ENCODE results near the gene RTP2. TPM values are rescaled to one million over a fixed set of nuclear protein-coding genes. Genes with fewer than 3 reads are reported as not detected.

Gene RTP2
- total RNA-seq (2021) (not detected in 2 replicates), Bru-seq, nascent RNA (not detected), BruChase-seq, experiment 1, labeled RNA remaining after a 2-hour chase (not detected), BruChase-seq, experiment 2, labeled RNA remaining after a 6-hour chase (not detected)
- long read RNA-seq, result 0 reads

GRCh38 chr3:187702507-187703033, at the start of gene RTP2:
RTP2 (minus strand) TSS chr3:187702557; CDS start chr3:187702128, 429 bp downstream.
- no peaks in the 10 kb centered on the region for H3K9me3 ChIP-seq (ENCODE audit: low read depth, low read length, poor library complexity, severe bottlenecking)
- H3K4me1 ChIP-seq (ENCODE audit: insufficient read depth, low read length, poor library complexity, severe bottlenecking), result no peaks in the 10 kb centered on the region
- ChIA-PET CTCF (interaction anchor here (0.6 to 1.2 kb wide), 3 partner anchors 12 to 482 kb away, joined by 3 to 5 read pairs (median 3); no protein-coding TSS in a partner anchor), POLR2A (ENCODE audit: low non-redundant PET) (no interaction called here)
- H3K36me3 ChIP-seq (ENCODE audit: insufficient read depth, low read length, poor library complexity, severe bottlenecking), result no peaks in the 10 kb centered on the region
- DNase-seq (ENCODE audit: low spot score), result no peak
- TF ChIP-seq EZH2 (IDR thresholded peaks at IDR 0.05; ENCODE audit: borderline replicate concordance, low read depth, low read length, poor library complexity, severe bottlenecking), result no peak
- TF ChIP-seq CTCF (conservative IDR thresholded peaks at IDR 0.05; ENCODE audit: low read depth, low read length), result no peak
- no peaks in the 10 kb centered on the region for H3K27me3 ChIP-seq (replicated peaks; ENCODE audit: insufficient read depth, low read depth, low read length, poor library complexity)
- H3K27ac ChIP-seq (ENCODE audit: low read depth, low read length, poor library complexity, severe bottlenecking), result no peak within 1 kb of the TSS
- BruUV-seq (replicated peaks), result no TSS peak
- intact Hi-C loops (cut with micrococcal nuclease; ENCODE audit: unreplicated experiment), result no loop called here
- H3K4me3 ChIP-seq (ENCODE audit: low read depth, low read length, poor library complexity, severe bottlenecking), result no peak within 1 kb of the TSS

GRCh38 chr3:187750513-187751123, 48.3 kb upstream of the RTP2 start:
- DNase-seq (ENCODE audit: low spot score), result no peak

GRCh38 chr3:187750006-187750512, 47.7 kb upstream of the RTP2 start:
- ChIA-PET POLR2A (ENCODE audit: low non-redundant PET) (no interaction called here), CTCF (interaction anchor here (2.4 kb wide), 1 partner anchor 9 kb away, joined by 7 read pairs; no protein-coding TSS in a partner anchor)
- H3K36me3 ChIP-seq (ENCODE audit: insufficient read depth, low read length, poor library complexity, severe bottlenecking), result no peaks in the 10 kb centered on the region
- DNase-seq (ENCODE audit: low spot score), result no peak
- no peak for TF ChIP-seq CTCF (conservative IDR thresholded peaks at IDR 0.05; ENCODE audit: low read depth, low read length)
- no peak for TF ChIP-seq EZH2 (IDR thresholded peaks at IDR 0.05; ENCODE audit: borderline replicate concordance, low read depth, low read length, poor library complexity, severe bottlenecking)
- H3K27ac ChIP-seq (ENCODE audit: low read depth, low read length, poor library complexity, severe bottlenecking), result no peak overlapping the region
- H3K4me1 ChIP-seq (ENCODE audit: insufficient read depth, low read length, poor library complexity, severe bottlenecking), result peaks cover 22% of the 10 kb centered on the region
- BruUV-seq (replicated peaks), result no TSS peak
- intact Hi-C loops (cut with micrococcal nuclease; ENCODE audit: unreplicated experiment), result no loop called here
- H3K9me3 ChIP-seq (ENCODE audit: low read depth, low read length, poor library complexity, severe bottlenecking), result no peaks in the 10 kb centered on the region
- no peaks in the 10 kb centered on the region for H3K27me3 ChIP-seq (replicated peaks; ENCODE audit: insufficient read depth, low read depth, low read length, poor library complexity)
- H3K4me3 ChIP-seq (ENCODE audit: low read depth, low read length, poor library complexity, severe bottlenecking), result no peak overlapping the region

More at GRCh38 chr3:187750513-187751123, 48.3 kb upstream of the RTP2 start:
- Histone ChIP-seq H3K4me1 (ENCODE audit: insufficient read depth, low read length, poor library complexity, severe bottlenecking) (peaks cover 22% of the 10 kb centered on the region), H3K9me3 (ENCODE audit: low read depth, low read length, poor library complexity, severe bottlenecking) (no peaks in the 10 kb centered on the region), H3K36me3 (ENCODE audit: insufficient read depth, low read length, poor library complexity, severe bottlenecking) (no peaks in the 10 kb centered on the region), H3K27me3 (replicated peaks; ENCODE audit: insufficient read depth, low read depth, low read length, poor library complexity) (no peaks in the 10 kb centered on the region), H3K27ac (ENCODE audit: low read depth, low read length, poor library complexity, severe bottlenecking) (no peak overlapping the region), H3K4me3 (ENCODE audit: low read depth, low read length, poor library complexity, severe bottlenecking) (no peak overlapping the region)
- intact Hi-C loops (cut with micrococcal nuclease; ENCODE audit: unreplicated experiment), result no loop called here
- CTCF ChIA-PET, result interaction anchor here (2.4 kb wide), 1 partner anchor 10 kb away, joined by 7 read pairs; no protein-coding TSS in a partner anchor
- no peak for TF ChIP-seq CTCF (conservative IDR thresholded peaks at IDR 0.05; ENCODE audit: low read depth, low read length)
- no peak for TF ChIP-seq EZH2 (IDR thresholded peaks at IDR 0.05; ENCODE audit: borderline replicate concordance, low read depth, low read length, poor library complexity, severe bottlenecking)
- POLR2A ChIA-PET (ENCODE audit: low non-redundant PET), result no interaction called here
- BruUV-seq (replicated peaks), result no TSS peak
